GM12891 (cell line): ENCODE measurements around the gene CASR.

Experiments
- DNase-seq: peaks from one replicate; pipeline ENCODE4 v3.0.0; 2011; ENCODE audit warnings: low spot score; ENCODE audit not compliant: insufficient read length
- FAIRE-seq: peaks from 2 replicates; lab custom pipeline; 2011; peaks lifted over from hg19 to GRCh38; lab: Jason Lieb, UNC
- PAX5 ChIP-seq: IDR thresholded peaks from 2 replicates; pipeline ENCODE4 v1.6.1; 2011; ENCODE audit warnings: low read length, moderate library complexity, mild to moderate bottlenecking; ENCODE audit not compliant: insufficient read depth, severe bottlenecking
- POLR2A ChIP-seq: IDR thresholded peaks from 2 replicates; pipeline ENCODE4 v1.6.1; 2011; ENCODE audit warnings: low read depth, low read length, control low read depth
- POLR2AphosphoS5 ChIP-seq: IDR thresholded peaks from 2 replicates; pipeline ENCODE4 v1.6.1; 2011; ENCODE audit warnings: low read depth, low read length, control low read depth
- POU2F2 ChIP-seq: IDR thresholded peaks from 2 replicates; pipeline ENCODE4 v1.6.1; 2011; ENCODE audit warnings: low read depth, mild to moderate bottlenecking, control low read depth, low read length, moderate library complexity
- SPI1 ChIP-seq: IDR thresholded peaks from 2 replicates; pipeline ENCODE4 v1.6.1; 2011; ENCODE audit warnings: low read depth, low read length, control low read depth
- TAF1 ChIP-seq: IDR thresholded peaks from 2 replicates; pipeline ENCODE4 v1.6.1; 2011; ENCODE audit warnings: low read depth, low read length, control low read depth

CASR gene

GRCh38 chr3:122213650-122214049, 30.2 kb downstream of the CASR start:
- FAIRE-seq (no peak), DNase-seq (no peak)
- no peak for TF ChIP-seq TAF1
- no peak for TF ChIP-seq POLR2A
- no peak for TF ChIP-seq PAX5
- no peak for TF ChIP-seq POU2F2
- no peak for TF ChIP-seq SPI1
- TF ChIP-seq POLR2AphosphoS5: no peak

- FAIRE-seq: no peak
- TF ChIP-seq PAX5 (no peak), POU2F2 (no peak), SPI1 (no peak), TAF1 (no peak), POLR2A (no peak), POLR2AphosphoS5 (no peak)
These were observed 31.2 kb downstream of the CASR start for GRCh38 chr3:122214711-122215110.

GRCh38 chr3:122215592-122216298, 32.3 kb downstream of the CASR start:
- TF ChIP-seq POU2F2: no peak
- no peak for TF ChIP-seq PAX5
- TF ChIP-seq SPI1: no peak
- no peak for TF ChIP-seq POLR2A
- TF ChIP-seq TAF1: no peak
- TF ChIP-seq POLR2AphosphoS5: no peak
- DNase-seq (no peak), FAIRE-seq (no peak)

More at GRCh38 chr3:122214711-122215110, 31.2 kb downstream of the CASR start:
- DNase-seq: no peak

GRCh38 chr3:122217901-122218300, 34.4 kb downstream of the CASR start:
- no peak for TF ChIP-seq POU2F2
- no peak for TF ChIP-seq POLR2A
- TF ChIP-seq PAX5: no peak
- no peak for TF ChIP-seq TAF1
- TF ChIP-seq SPI1: no peak
- no peak for FAIRE-seq
- DNase-seq: no peak

- no peak for DNase-seq
- FAIRE-seq: no peak
- TF ChIP-seq PAX5 (no peak), POU2F2 (no peak), TAF1 (no peak), SPI1 (no peak), POLR2AphosphoS5 (no peak), POLR2A (no peak)
These were observed 35.9 kb downstream of the CASR start for GRCh38 chr3:122219242-122219872.

- TF ChIP-seq PAX5: no peak
- no peak for TF ChIP-seq POU2F2
- no peak for TF ChIP-seq TAF1
- no peak for TF ChIP-seq POLR2A
- no peak for TF ChIP-seq SPI1
- TF ChIP-seq POLR2AphosphoS5: no peak
- DNase-seq (no peak), FAIRE-seq (no peak)
These were observed 43.7 kb downstream of the CASR start for GRCh38 chr3:122227036-122227781.

GRCh38 chr3:122230174-122230573, 46.7 kb downstream of the CASR start:
- FAIRE-seq: no peak
- TF ChIP-seq TAF1: no peak
- TF ChIP-seq POU2F2: no peak
- no peak for TF ChIP-seq SPI1
- TF ChIP-seq POLR2A: no peak
- no peak for TF ChIP-seq POLR2AphosphoS5
- no peak for TF ChIP-seq PAX5
- DNase-seq: no peak

- FAIRE-seq (no peak), DNase-seq (no peak)
- TF ChIP-seq SPI1: no peak
- no peak for TF ChIP-seq POLR2A
- no peak for TF ChIP-seq POLR2AphosphoS5
- TF ChIP-seq TAF1: no peak
- no peak for TF ChIP-seq PAX5
- no peak for TF ChIP-seq POU2F2
These were observed 48.1 kb downstream of the CASR start for GRCh38 chr3:122231465-122232157.

GRCh38 chr3:122232485-122232884, 49.0 kb downstream of the CASR start:
- FAIRE-seq: no peak
- no peak for DNase-seq
- TF ChIP-seq TAF1 (no peak), POLR2A (no peak), POLR2AphosphoS5 (no peak), POU2F2 (no peak), SPI1 (no peak), PAX5 (no peak)
